ENCODE data around the gene RFX1. TPM values are rescaled to one million over a fixed set of nuclear protein-coding genes. Genes with fewer than 3 reads are reported as not detected.

RFX1 gene
- total RNA-seq, 2 experiments from 2014 or later, result 4.4 to 17.4 TPM

GRCh38 chr19:13993590-13994300, 12.4 kb downstream of the RFX1 start:
- H3K9me2 ChIP-seq (ENCODE audit: insufficient read depth, low read length), result no peaks in the 10 kb centered on the region
- TF ChIP-seq EZH2phosphoT487 (IDR thresholded peaks at IDR 0.05; ENCODE audit: borderline replicate concordance, low read depth, low read length) (no peak), CTCF (conservative IDR thresholded peaks at IDR 0.05; ENCODE audit: low read length) (no peak)
- intact Hi-C loops (cut with micrococcal nuclease; ENCODE audit: unreplicated experiment), result no loop called here
- H3K79me2 ChIP-seq (ENCODE audit: insufficient read depth, low read depth, low read length), result no peaks in the 10 kb centered on the region; the same call in 1 of the 2 replicates
- H3K4me1 ChIP-seq (ENCODE audit: insufficient read depth, low read length, poor library complexity, severe bottlenecking), result peaks cover 9% of the 10 kb centered on the region
- H3K9me3 ChIP-seq (ENCODE audit: low read length), result peaks cover under 1% of the 10 kb centered on the region; the same call in 1 of the 2 replicates
- BruUV-seq (replicated peaks), result no TSS peak
- ChIA-PET POLR2A (interaction anchor here (0.6 to 1.6 kb wide), 3 partner anchors 11 to 255 kb away, joined by 3 to 8 read pairs (median 6); no protein-coding TSS in a partner anchor), CTCF (ENCODE audit: unreplicated experiment) (no interaction called here)
- H3K4me3 ChIP-seq (ENCODE audit: low read depth, low read length, poor library complexity, severe bottlenecking), result no peak overlapping the region
- H2AFZ ChIP-seq (ENCODE audit: low read length), result no peak overlapping the region
- H4K20me1 ChIP-seq (ENCODE audit: insufficient read depth, low read length), result no peaks in the 10 kb centered on the region
- no peak overlapping the region for H3K27ac ChIP-seq (ENCODE audit: low read depth, low read length, poor library complexity, severe bottlenecking)
- no peak for DNase-seq (ENCODE audit: low spot score)
- H3K36me3 ChIP-seq (ENCODE audit: insufficient read depth, low read length), result peaks cover 53% of the 10 kb centered on the region
- H3K4me2 ChIP-seq (ENCODE audit: low read length), result no peak overlapping the region

- no peak for DNase-seq (ENCODE audit: low spot score)
Observed at GRCh38 chr19:13992025-13992424, 14.1 kb downstream of the RFX1 start.

More at GRCh38 chr19:13992025-13992424, 14.1 kb downstream of the RFX1 start:
- BruUV-seq (replicated peaks), result no TSS peak
- no peak overlapping the region for H3K4me3 ChIP-seq (ENCODE audit: low read depth, low read length, poor library complexity, severe bottlenecking)
- H3K9me3 ChIP-seq (ENCODE audit: low read length), result no peaks in the 10 kb centered on the region
- intact Hi-C loops (cut with micrococcal nuclease; ENCODE audit: unreplicated experiment), result no loop called here
- no peaks in the 10 kb centered on the region for H4K20me1 ChIP-seq (ENCODE audit: insufficient read depth, low read length)
- no peaks in the 10 kb centered on the region for H3K79me2 ChIP-seq (ENCODE audit: insufficient read depth, low read depth, low read length)
- peaks cover 25% of the 10 kb centered on the region for H3K4me1 ChIP-seq (ENCODE audit: insufficient read depth, low read length, poor library complexity, severe bottlenecking)
- H3K4me2 ChIP-seq (ENCODE audit: low read length), result no peak overlapping the region
- CTCF ChIA-PET (ENCODE audit: unreplicated experiment), result no interaction called here
- POLR2A ChIA-PET, result interaction anchor here (1.6 kb wide), 1 partner anchor 12 kb away, joined by 8 read pairs; no protein-coding TSS in a partner anchor
- H3K36me3 ChIP-seq (ENCODE audit: insufficient read depth, low read length), result peaks cover 50% of the 10 kb centered on the region
- H3K27ac ChIP-seq (ENCODE audit: low read depth, low read length, poor library complexity, severe bottlenecking), result no peak overlapping the region
- TF ChIP-seq CTCF (conservative IDR thresholded peaks at IDR 0.05; ENCODE audit: low read length) (no peak), EZH2phosphoT487 (IDR thresholded peaks at IDR 0.05; ENCODE audit: borderline replicate concordance, low read depth, low read length) (no peak)
- H3K9me2 ChIP-seq (ENCODE audit: insufficient read depth, low read length), result no peaks in the 10 kb centered on the region
- H2AFZ ChIP-seq (ENCODE audit: low read length), result no peak overlapping the region

All from OCI-LY7 (cell line).